ENCODE data around the gene NEK6.

Gene NEK6

DNA sequence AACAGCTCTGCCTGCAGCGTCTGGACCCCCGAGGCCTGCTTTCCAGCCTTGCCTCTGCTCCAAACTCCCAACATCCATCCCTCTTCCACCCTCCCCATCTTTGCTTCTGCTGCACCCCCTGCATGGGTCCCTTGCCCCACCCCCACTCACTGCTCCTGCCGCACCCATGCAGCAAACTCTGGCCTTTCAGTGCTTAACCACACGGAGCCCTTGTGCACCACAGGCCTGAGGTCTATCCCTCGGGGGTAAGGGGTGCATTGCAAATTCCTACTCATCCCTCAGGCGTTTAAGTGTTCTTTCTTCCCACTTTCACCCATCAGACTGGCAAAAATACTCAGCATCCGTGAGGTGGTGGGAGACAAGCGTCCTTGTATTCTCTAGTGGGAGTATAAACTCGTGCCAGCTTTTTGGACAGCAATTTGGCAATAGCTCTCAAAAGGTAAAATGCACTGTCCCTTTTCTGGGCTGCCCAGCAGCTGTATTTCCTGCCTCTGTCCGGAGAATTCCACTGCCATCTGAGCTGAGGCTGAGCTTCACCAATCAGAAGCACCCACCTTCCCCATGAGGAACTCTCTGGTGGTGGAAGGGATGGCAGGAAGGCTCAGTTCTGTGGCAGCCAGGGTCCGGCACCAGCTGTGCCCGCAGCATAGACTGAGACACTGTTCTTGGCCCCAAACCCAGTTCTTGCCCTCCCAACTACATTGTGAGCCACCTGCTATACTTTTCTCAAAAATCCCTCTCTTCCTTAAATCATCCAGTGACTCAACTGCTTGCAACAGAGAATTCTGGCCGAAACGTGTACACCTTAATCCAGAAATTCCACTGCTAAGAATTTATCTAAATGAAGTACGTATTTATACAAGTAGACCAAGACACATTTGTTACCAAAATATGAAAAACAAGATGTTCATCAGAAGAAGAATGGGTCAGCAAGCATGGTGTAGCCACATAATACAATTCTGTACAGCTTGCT is 142.5 kb downstream of the NEK6 start:
- no peak for DNase-seq (ENCODE audit: low read depth)
